Mononuclear cell (primary cell): ENCODE data around the gene SCP2. TPM values are rescaled to one million over a fixed set of nuclear protein-coding genes. Genes with fewer than 3 reads are reported as not detected.
A peak's percentile ranks its signal among the peaks of the same experiment; 100 is the strongest.

Experiments
- H3K27me3 ChIP-seq: 2 replicates; pipeline ENCODE4 v1.6.0; 2011; ENCODE audit warnings: low read length, control low read depth; ENCODE audit not compliant: insufficient read depth
- H3K4me1 ChIP-seq: 2 replicates; pipeline ENCODE4 v1.5.1; 2011; ENCODE audit warnings: mild to moderate bottlenecking, low read length, control low read depth; ENCODE audit not compliant: insufficient read depth
- H3K4me3 ChIP-seq: 2 replicates; pipeline ENCODE4 v1.5.1; 2011; ENCODE audit warnings: mild to moderate bottlenecking, low read length, moderate library complexity
- H3K9me3 ChIP-seq: 2 replicates; pipeline ENCODE4 v1.5.1; 2011; ENCODE audit warnings: low read depth, mild to moderate bottlenecking, control low read depth, low read length
- total RNA-seq: library from RNA; depleted of rRNA; stranded (reverse); fragments of >200 nt; gene quantifications from one replicate; pipeline ENCODE4 v1.2.3, GENCODE V29; 2012

SCP2 gene
- total RNA-seq, 1 donor: 76.3 TPM

- Histone ChIP-seq H3K9me3 (no peaks in the 10 kb centered on the region), H3K27me3 (no peaks in the 10 kb centered on the region), H3K4me3 (no peak overlapping the region), H3K4me1 (no peaks in the 10 kb centered on the region)
Measured at GRCh38 chr1:52911541-52911940, 15.5 kb upstream of the SCP2 start.

GRCh38 chr1:52913014-52913413 lies 14.1 kb upstream of the SCP2 start:
- H3K4me1 ChIP-seq: no peaks in the 10 kb centered on the region
- no peak overlapping the region for H3K4me3 ChIP-seq
- H3K27me3 ChIP-seq: no peaks in the 10 kb centered on the region
- no peaks in the 10 kb centered on the region for H3K9me3 ChIP-seq

GRCh38 chr1:52913537-52913936 lies 13.5 kb upstream of the SCP2 start:
- no peaks in the 10 kb centered on the region for H3K9me3 ChIP-seq
- no peak overlapping the region for H3K4me3 ChIP-seq
- no peaks in the 10 kb centered on the region for H3K4me1 ChIP-seq
- no peaks in the 10 kb centered on the region for H3K27me3 ChIP-seq

GRCh38 chr1:52914463-52914862 lies 12.6 kb upstream of the SCP2 start:
- H3K4me1 ChIP-seq: no peaks in the 10 kb centered on the region
- H3K27me3 ChIP-seq: no peaks in the 10 kb centered on the region
- H3K9me3 ChIP-seq: no peaks in the 10 kb centered on the region

GRCh38 chr1:52915211-52915854 lies 11.7 kb upstream of the SCP2 start:
- no peaks in the 10 kb centered on the region for H3K4me1 ChIP-seq
- H3K4me3 ChIP-seq: no peak overlapping the region
- H3K27me3 ChIP-seq: no peaks in the 10 kb centered on the region
- H3K9me3 ChIP-seq: no peaks in the 10 kb centered on the region

More at GRCh38 chr1:52914463-52914862, 12.6 kb upstream of the SCP2 start:
- no peak overlapping the region for H3K4me3 ChIP-seq

- H3K9me3 ChIP-seq: no peaks in the 10 kb centered on the region
- H3K4me1 ChIP-seq: peaks cover 2% of the 10 kb centered on the region
- H3K4me3 ChIP-seq: no peak overlapping the region
- no peaks in the 10 kb centered on the region for H3K27me3 ChIP-seq
Measured at GRCh38 chr1:52915855-52916220, 11.2 kb upstream of the SCP2 start.

- no peaks in the 10 kb centered on the region for H3K9me3 ChIP-seq
- no peaks in the 10 kb centered on the region for H3K27me3 ChIP-seq
- peaks cover 8% of the 10 kb centered on the region for H3K4me1 ChIP-seq
- H3K4me3 ChIP-seq: no peak overlapping the region
Measured at GRCh38 chr1:52916241-52916975, 10.7 kb upstream of the SCP2 start.

GRCh38 chr1:52917156-52917555 lies 9.9 kb upstream of the SCP2 start:
- peaks cover 15% of the 10 kb centered on the region for H3K4me1 ChIP-seq
- H3K4me3 ChIP-seq: no peak overlapping the region
- no peaks in the 10 kb centered on the region for H3K27me3 ChIP-seq
- no peaks in the 10 kb centered on the region for H3K9me3 ChIP-seq

GRCh38 chr1:52917581-52917980 lies 9.5 kb upstream of the SCP2 start:
- no peaks in the 10 kb centered on the region for H3K27me3 ChIP-seq
- H3K9me3 ChIP-seq: no peaks in the 10 kb centered on the region
- no peak overlapping the region for H3K4me3 ChIP-seq
- H3K4me1 ChIP-seq: peaks cover 18% of the 10 kb centered on the region

- Histone ChIP-seq H3K4me1 (peaks cover 18% of the 10 kb centered on the region), H3K27me3 (no peaks in the 10 kb centered on the region), H3K4me3 (no peak overlapping the region), H3K9me3 (no peaks in the 10 kb centered on the region)
Measured at GRCh38 chr1:52918201-52918600, 8.9 kb upstream of the SCP2 start.

- Histone ChIP-seq H3K4me1 (peaks cover 18% of the 10 kb centered on the region), H3K4me3 (no peak overlapping the region), H3K9me3 (no peaks in the 10 kb centered on the region), H3K27me3 (no peaks in the 10 kb centered on the region)
Measured at GRCh38 chr1:52919051-52919722, 7.9 kb upstream of the SCP2 start.

GRCh38 chr1:52919723-52920483 lies 7.2 kb upstream of the SCP2 start:
- Histone ChIP-seq H3K9me3 (no peaks in the 10 kb centered on the region), H3K4me1 (peaks cover 18% of the 10 kb centered on the region), H3K4me3 (no peak overlapping the region), H3K27me3 (peaks cover under 1% of the 10 kb centered on the region)

GRCh38 chr1:52920791-52921291 lies 6.2 kb upstream of the SCP2 start:
- peaks cover 18% of the 10 kb centered on the region for H3K4me1 ChIP-seq
- peaks cover 10% of the 10 kb centered on the region for H3K27me3 ChIP-seq
- peak overlapping the region; percentile 52 for H3K4me3 ChIP-seq
- no peaks in the 10 kb centered on the region for H3K9me3 ChIP-seq

- peaks cover 10% of the 10 kb centered on the region for H3K27me3 ChIP-seq
- no peak overlapping the region for H3K4me3 ChIP-seq
Measured at GRCh38 chr1:52925571-52926005, 1.5 kb upstream of the SCP2 start.

GRCh38 chr1:52926864-52927211 lies 238 bp upstream of the SCP2 start:
- no peaks in the 10 kb centered on the region for H3K9me3 ChIP-seq
- H3K27me3 ChIP-seq: peaks cover 10% of the 10 kb centered on the region
- peaks cover 20% of the 10 kb centered on the region for H3K4me1 ChIP-seq
- H3K4me3 ChIP-seq: peak overlapping the region; percentile 65

More at GRCh38 chr1:52925571-52926005, 1.5 kb upstream of the SCP2 start:
- no peaks in the 10 kb centered on the region for H3K9me3 ChIP-seq
- H3K4me1 ChIP-seq: peaks cover 31% of the 10 kb centered on the region
